A549 (cell line): ENCODE data around the gene RHEB. TPM values are rescaled to one million over a fixed set of nuclear protein-coding genes. Genes with fewer than 3 reads are reported as not detected.

Experiments
- ATAC-seq, 2 experiments: fragments of 200-7000 bp in 1 of 2; fragments of >200 bp in 1 of 2; cut with Nextera tagmentation in 1 of 2; cut with Tn5 transposase in 1 of 2; 3 replicates each; pipeline versions ENCODE4 v1.8.0 to v1.9.1; 2018 to 2020; ENCODE audit warnings: mild to moderate bottlenecking in 1 of 2, moderate library complexity in 1 of 2
- CTCF ChIA-PET: fragments of 300-600 bp; sonication (Branson Sonifier 250); formaldehyde crosslinking; extraction: SDS; loops from one replicate; lab custom pipeline; 2021; ENCODE audit warnings: antibody characterized with exemption, inconsistent platforms; lab: Yijun Ruan, JAX
- POLR2A ChIA-PET: fragments of 350-600 bp; formaldehyde crosslinking; extraction: SDS; loops from one replicate; lab custom pipeline; 2021; ENCODE audit warnings: antibody characterized with exemption, inconsistent platforms; lab: Yijun Ruan, JAX
- DNase-seq, 2 experiments: peaks; one replicate each; pipeline versions ENCODE4 v3.0.0 to v3.0.0-alpha.2; 2011 to 2016; ENCODE audit warnings: low read depth in 1 of 2, low spot score in 1 of 2
- FAIRE-seq: peaks from 2 replicates; lab custom pipeline; 2011; peaks lifted over from hg19 to GRCh38; lab: Jason Lieb, UNC
- H3K27ac ChIP-seq, 2 experiments: fragments of >200 bp; sonication (Bioruptor Twin); formaldehyde crosslinking; 3 replicates each; pipeline ENCODE4 v1.5.1; 2016 to 2017
- H3K4me1 ChIP-seq: fragments of >200 bp; sonication (Bioruptor Twin); formaldehyde crosslinking; 3 replicates; pipeline ENCODE4 v1.6.1; 2016
- H3K4me2 ChIP-seq: fragments of >200 bp; sonication (Bioruptor Twin); formaldehyde crosslinking; 3 replicates; pipeline ENCODE4 v1.6.1; 2016
- H3K4me3 ChIP-seq: fragments of >200 bp; sonication (Bioruptor Twin); formaldehyde crosslinking; 3 replicates; pipeline ENCODE4 v1.5.1; 2016
- H3K9me3 ChIP-seq: fragments of >200 bp; sonication (Bioruptor Twin); formaldehyde crosslinking; 3 replicates; pipeline ENCODE4 v1.6.1; 2016
- BHLHE40 ChIP-seq: IDR thresholded peaks from 2 replicates; pipeline ENCODE4 v1.6.1; 2012; ENCODE audit warnings: low read depth, low read length, inconsistent platforms
- CBX8 ChIP-seq: fragments of 200-600 bp; sonication (generic); IDR thresholded peaks from 2 replicates; pipeline ENCODE4 v1.6.1; 2016
- CEBPB ChIP-seq, 2 experiments: fragments of >200 bp in 1 of 2; sonication (Bioruptor Twin) in 1 of 2; formaldehyde crosslinking in 1 of 2; IDR thresholded peaks; 2 replicates each; pipeline ENCODE4 v1.6.1; 2012 to 2016
- CHD2 ChIP-seq: fragments of 150-350 bp; IDR thresholded peaks from 2 replicates; pipeline ENCODE4 v1.6.1; 2014; ENCODE audit warnings: low read length; ENCODE audit not compliant: partially characterized antibody
- EHF ChIP-seq: fragments of 250-450 bp; sonication (Bioruptor Pico); IDR thresholded peaks from 2 replicates; pipeline ENCODE4 v1.5.0; 2020; ENCODE audit warnings: mild to moderate bottlenecking
- EP300 ChIP-seq, 2 experiments: fragments of >200 bp; sonication (Bioruptor Twin); formaldehyde crosslinking; IDR thresholded peaks; 2 replicates in 1 of 2; 3 replicates in 1 of 2; pipeline ENCODE4 v1.6.1; 2016 to 2017
- FOSL2 ChIP-seq, 2 experiments: fragments of 450-650 bp in 1 of 2; fragments of >200 bp in 1 of 2; sonication (Bioruptor Twin) in 1 of 2; formaldehyde crosslinking; IDR thresholded peaks; 2 replicates each; pipeline versions ENCODE4 v1.5.0 to v1.6.1; 2016 to 2020; ENCODE audit warnings: mild to moderate bottlenecking in 1 of 2, moderate library complexity in 1 of 2
- HOXB13 ChIP-seq: fragments of 250-450 bp; sonication (Bioruptor Pico); IDR thresholded peaks from 2 replicates; pipeline ENCODE4 v1.5.0; 2020; ENCODE audit warnings: low read depth, mild to moderate bottlenecking, moderate library complexity
- HOXB5 ChIP-seq: fragments of 250-450 bp; sonication (Bioruptor Pico); IDR thresholded peaks from 2 replicates; pipeline ENCODE4 v1.5.0; 2020; ENCODE audit warnings: mild to moderate bottlenecking, moderate library complexity
- JUNB ChIP-seq: fragments of >200 bp; sonication (Bioruptor Twin); formaldehyde crosslinking; IDR thresholded peaks from 2 replicates; pipeline ENCODE4 v1.6.1; 2016
- KDM1A ChIP-seq: fragments of 200-600 bp; sonication (generic); IDR thresholded peaks from 2 replicates; pipeline ENCODE4 v1.6.1; 2016; ENCODE audit warnings: low read depth, mild to moderate bottlenecking
- MAFK ChIP-seq: fragments of 450-650 bp; IDR thresholded peaks from 2 replicates; pipeline ENCODE4 v1.6.1; 2014; ENCODE audit not compliant: partially characterized antibody
- MYC ChIP-seq: IDR thresholded peaks from 2 replicates; pipeline ENCODE4 v1.6.1; 2012; ENCODE audit warnings: mild to moderate bottlenecking, inconsistent platforms, low read length, improper control_type of control experiment, borderline replicate concordance
- NFE2L2 ChIP-seq: fragments of 150-350 bp; conservative IDR thresholded peaks from 2 replicates; pipeline ENCODE4 v1.6.1; 2014; ENCODE audit warnings: low read length
- NR3C1 ChIP-seq: fragments of >200 bp; sonication (Bioruptor Twin); formaldehyde crosslinking; IDR thresholded peaks from 3 replicates; pipeline ENCODE4 v1.6.1; 2017
- POLR2AphosphoS2 ChIP-seq: conservative IDR thresholded peaks from 2 replicates; pipeline ENCODE4 v1.6.1; 2012; ENCODE audit warnings: low read length, improper control_type of control experiment, inconsistent platforms
- RNF2 ChIP-seq: fragments of 200-600 bp; sonication (generic); IDR thresholded peaks from 2 replicates; pipeline ENCODE4 v1.6.1; 2016; ENCODE audit warnings: low read depth, mild to moderate bottlenecking, antibody characterized with exemption, moderate library complexity, borderline replicate concordance
- SREBF2 ChIP-seq: fragments of 450-650 bp; IDR thresholded peaks from 2 replicates; pipeline ENCODE4 v1.6.1; 2014; ENCODE audit warnings: mild to moderate bottlenecking, moderate library complexity
- ZNF302 ChIP-seq: fragments of 250-450 bp; sonication (Bioruptor Pico); IDR thresholded peaks from 2 replicates; pipeline ENCODE4 v1.9.0; 2021; ENCODE audit warnings: inconsistent platforms, mild to moderate bottlenecking, moderate library complexity
- ZSCAN20 ChIP-seq: fragments of 250-450 bp; sonication (Bioruptor Pico); IDR thresholded peaks from 2 replicates; pipeline ENCODE4 v1.8.0; 2022; ENCODE audit warnings: mild to moderate bottlenecking, moderate library complexity
- WGBS: methylation state at CpG from one replicate; pipeline ENCODE4 v1.1.6; 2017; ENCODE audit errors: missing lambda C conversion rate; 5-methylcytosine and 5-hydroxymethylcytosine counted together
- polyA plus RNA-seq, 4 experiments: library from polyadenylated mRNA; depleted of rRNA in 3 of 4; stranded (reverse); fragments of >200 nt; fragmentation: RNase III in 1 of 4; extraction: RNeasy Plus Mini Kit Qiagen cat#74134 plus additional on column Dnase treatment in 1 of 4; gene quantifications; 2 replicates in 3 of 4; 3 replicates in 1 of 4; pipeline ENCODE4 v1.2.3, GENCODE V29; 2011 to 2017
- TF ChIP-seq, protein P1 (sequence below): fragments of 450-650 bp; IDR thresholded peaks from 2 replicates; pipeline ENCODE4 v1.6.1; 2014; ENCODE audit warnings: antibody characterized with exemption
- TF ChIP-seq, protein P2 (sequence below): fragments of 250-450 bp; sonication (Bioruptor Pico); IDR thresholded peaks from 2 replicates; pipeline ENCODE4 v1.5.0; 2020; ENCODE audit warnings: low read depth, mild to moderate bottlenecking, moderate library complexity
- TF ChIP-seq, protein P3 (sequence below): IDR thresholded peaks from 2 replicates; pipeline ENCODE4 v1.6.1; 2012
- TF ChIP-seq, protein P4 (sequence below): IDR thresholded peaks from 2 replicates; pipeline ENCODE4 v1.6.1; 2012

Gene RHEB
- polyA plus RNA-seq, 2 of the 4 experiments (the other 2 are of a cell fraction) = 110 to 198 TPM

DNA sequence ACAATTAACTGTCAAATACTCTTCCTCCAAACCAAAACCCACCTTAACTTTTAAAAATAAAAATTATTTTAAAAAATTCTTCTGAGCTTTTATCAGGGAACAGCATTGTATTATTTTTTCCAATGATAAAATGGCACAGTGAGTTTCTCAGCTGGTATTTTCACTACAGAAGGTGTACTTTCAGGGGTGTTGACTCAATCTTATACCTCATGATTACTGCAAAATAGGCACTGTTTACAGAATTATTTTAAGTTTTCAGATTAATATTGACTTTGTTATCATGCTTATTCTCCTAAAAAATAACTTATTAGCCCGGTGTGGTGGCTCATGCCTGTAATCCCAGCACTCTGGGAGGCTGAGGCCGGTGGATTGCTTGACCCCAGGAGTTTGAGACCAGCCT, 24.3 kb downstream of the RHEB start:
- peak overlapping the region; percentile 65 for H3K4me2 ChIP-seq
- H3K9me3 ChIP-seq = no peaks in the 10 kb centered on the region
- ChIA-PET CTCF (interaction anchor here (0.9 to 1.4 kb wide), 2 partner anchors 14 to 263 kb away, joined by 3 read pairs; no protein-coding TSS in a partner anchor), POLR2A (no interaction called here)
- FAIRE-seq = no peak
- H3K4me1 ChIP-seq = peaks cover 83% of the 10 kb centered on the region
- no peak for ATAC-seq
- H3K4me3 ChIP-seq = no peak overlapping the region
- TF ChIP-seq SREBF2 (no peak), CHD2 (no peak), HOXB5 (no peak), MYC (no peak), NR3C1 (no peak), KDM1A (no peak)
- 55% methylated on average over 2 of the region's 2 CpGs for WGBS
- DNase-seq = no peak
- H3K27ac ChIP-seq = no peak overlapping the region; a peak in 1 of 6 replicates

DNA sequence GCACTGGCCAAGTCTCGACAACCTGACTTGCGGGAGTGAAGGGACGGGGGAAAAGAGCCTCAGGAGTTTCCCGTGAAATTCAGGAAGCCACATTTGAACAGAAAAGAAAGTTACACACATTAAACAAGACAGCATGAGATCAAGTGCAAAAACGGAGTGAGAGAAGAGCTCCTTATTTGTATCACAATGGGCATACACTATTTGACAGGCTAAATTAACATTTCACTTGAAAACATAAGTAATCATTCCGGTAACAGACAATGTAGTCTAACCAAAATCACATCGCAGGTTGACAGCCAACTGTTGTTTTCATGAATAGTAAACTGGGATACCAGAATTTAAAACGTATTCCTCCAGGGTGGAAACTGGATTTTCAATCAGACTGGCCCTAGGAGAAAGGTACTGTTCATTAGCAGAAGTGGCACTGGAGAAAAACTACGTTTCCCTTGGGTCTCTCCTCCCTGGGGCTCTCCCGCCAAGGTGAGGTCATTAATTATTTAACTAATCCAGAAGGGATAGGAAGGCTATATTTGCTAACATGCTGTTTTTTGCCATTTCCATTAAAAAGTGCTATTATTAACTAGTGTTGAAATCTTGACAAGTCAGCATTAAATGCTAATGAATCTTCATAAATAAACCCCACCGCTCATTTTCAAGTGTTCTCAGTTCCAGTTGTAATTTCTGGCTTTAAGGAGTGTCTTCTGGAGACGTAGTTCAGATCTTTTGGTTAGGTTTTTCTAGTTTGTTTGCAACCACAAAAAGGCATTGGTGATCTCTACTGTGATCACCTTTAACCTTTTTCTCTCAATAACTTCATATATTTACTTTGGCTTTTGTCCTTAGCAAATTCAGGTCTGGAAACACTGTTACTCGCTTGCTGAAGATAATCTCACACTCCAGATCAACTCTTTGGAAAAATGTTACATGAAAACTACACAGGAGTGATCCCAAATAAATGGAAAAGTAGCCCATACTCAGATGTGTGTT, 25.1 kb downstream of the RHEB start:
- ATAC-seq = no peak
- H3K27ac ChIP-seq = peak overlapping the region; percentile 9 to 27; a peak in 2 of 6 replicates
- TF ChIP-seq RNF2 (no peak), HOXB13 (no peak), MAFK (peak; percentile 95)
- TF ChIP-seq, protein P1, sequence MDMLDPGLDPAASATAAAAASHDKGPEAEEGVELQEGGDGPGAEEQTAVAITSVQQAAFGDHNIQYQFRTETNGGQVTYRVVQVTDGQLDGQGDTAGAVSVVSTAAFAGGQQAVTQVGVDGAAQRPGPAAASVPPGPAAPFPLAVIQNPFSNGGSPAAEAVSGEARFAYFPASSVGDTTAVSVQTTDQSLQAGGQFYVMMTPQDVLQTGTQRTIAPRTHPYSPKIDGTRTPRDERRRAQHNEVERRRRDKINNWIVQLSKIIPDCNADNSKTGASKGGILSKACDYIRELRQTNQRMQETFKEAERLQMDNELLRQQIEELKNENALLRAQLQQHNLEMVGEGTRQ = no peak
- TF ChIP-seq, all 56 proteins: peak for 1
- 67% methylated on average over 13 of the region's 13 CpGs for WGBS
- Histone ChIP-seq H3K4me3 (no peak overlapping the region), H3K4me1 (peaks cover 84% of the 10 kb centered on the region), H3K9me3 (no peaks in the 10 kb centered on the region), H3K4me2 (peak overlapping the region; percentile 65)
- DNase-seq = no peak
- ChIA-PET POLR2A (no interaction called here), CTCF (interaction anchor here (0.6 to 1.4 kb wide), 3 partner anchors 15 to 264 kb away, joined by 3 to 4 read pairs (median 3); no protein-coding TSS in a partner anchor)
- no peak for FAIRE-seq

DNA sequence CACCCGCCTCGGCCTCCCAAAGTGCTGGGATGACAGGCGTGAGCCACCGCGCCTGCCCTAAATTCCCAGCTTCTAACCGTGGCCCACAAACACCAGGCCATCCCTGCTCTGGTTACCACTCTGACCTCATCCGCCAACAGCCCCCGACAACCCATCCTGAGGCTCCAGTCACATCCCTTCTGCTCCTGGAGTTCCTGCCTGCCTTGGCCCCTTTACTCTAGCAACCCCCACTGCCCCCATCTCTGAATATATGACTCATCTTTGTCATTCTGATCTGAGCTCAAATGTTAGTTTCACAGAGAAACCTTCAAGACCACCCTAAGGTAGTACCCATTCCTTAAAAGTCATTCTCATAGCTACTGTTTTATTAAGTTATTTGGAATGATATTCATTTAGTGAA, 26.6 kb downstream of the RHEB start:
- H3K9me3 ChIP-seq = no peaks in the 10 kb centered on the region
- DNase-seq = no peak
- ATAC-seq = no peak
- FAIRE-seq = no peak
- POLR2A ChIA-PET = no interaction called here
- WGBS = 97% methylated on average over 8 of the region's 8 CpGs
- no peak for TF ChIP-seq EP300 (IDR thresholded peaks at IDR 0.05)
- TF ChIP-seq FOSL2 (IDR thresholded peaks at IDR 0.05) = no peak
- peak; percentile 54 for TF ChIP-seq FOSL2 (CRISPR knock-in tag; IDR thresholded peaks at IDR 0.05)
- peak overlapping the region in 1 of 2 experiments; percentile 66; a peak in 3 of 6 replicates for H3K27ac ChIP-seq
- CTCF ChIA-PET = no interaction called here
- H3K4me3 ChIP-seq = no peak overlapping the region
- H3K4me2 ChIP-seq = no peak overlapping the region
- peaks cover 69% of the 10 kb centered on the region for H3K4me1 ChIP-seq

DNA sequence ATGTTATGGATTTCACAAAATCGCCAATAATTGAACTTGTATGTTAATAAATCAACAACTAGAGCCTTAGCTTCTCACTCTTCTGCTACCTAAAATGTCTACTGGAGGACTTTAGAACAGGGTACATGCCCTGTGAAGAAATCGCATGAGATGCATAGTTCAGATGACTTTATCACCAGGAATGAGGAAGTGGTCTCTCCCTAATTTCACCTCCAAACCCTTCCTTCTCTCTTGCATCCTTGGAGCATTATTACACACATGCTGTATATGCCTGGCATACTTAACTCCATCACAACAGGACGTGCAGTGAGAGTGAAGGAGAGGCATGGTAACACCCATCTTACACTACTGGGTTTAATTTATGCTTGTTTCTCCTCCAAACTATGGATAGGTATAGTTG, 27.8 kb downstream of the RHEB start:
- peak overlapping the region; percentile 53 for H3K4me2 ChIP-seq
- H3K4me1 ChIP-seq = peaks cover 65% of the 10 kb centered on the region
- ChIA-PET POLR2A (interaction anchor here (0.7 to 0.9 kb wide), 2 partner anchors 13 to 28 kb away, joined by 3 to 4 read pairs; partner anchors contain the start of gene RHEB), CTCF (interaction anchor here (1.2 to 1.5 kb wide), 2 partner anchors 43 to 268 kb away, joined by 3 to 8 read pairs; no protein-coding TSS in a partner anchor)
- peak; percentile 96 for FAIRE-seq
- WGBS = 33% methylated on average over 3 of the region's 3 CpGs
- H3K27ac ChIP-seq = peak overlapping the region; percentile 65 to 66
- H3K4me3 ChIP-seq = no peak overlapping the region
- ATAC-seq = peak; percentile 89 to 95
- peak; percentile 81 to 88 for DNase-seq
- no peaks in the 10 kb centered on the region for H3K9me3 ChIP-seq
- TF ChIP-seq CBX8 = no peak
- 0 out of 2 replicates have a peak, but pooled peaks have one; percentile 38 for TF ChIP-seq EHF
- peak; percentile 31; the same call in 1 of the 2 replicates for TF ChIP-seq FOSL2 (IDR thresholded peaks at IDR 0.05)
- peak; percentile 85 for TF ChIP-seq FOSL2 (CRISPR knock-in tag; IDR thresholded peaks at IDR 0.05)
- TF ChIP-seq EP300 (IDR thresholded peaks at IDR 0.05) = peak in 1 of 2 experiments; percentile 28; a peak in 1 of 5 replicates
- TF ChIP-seq, protein P2, sequence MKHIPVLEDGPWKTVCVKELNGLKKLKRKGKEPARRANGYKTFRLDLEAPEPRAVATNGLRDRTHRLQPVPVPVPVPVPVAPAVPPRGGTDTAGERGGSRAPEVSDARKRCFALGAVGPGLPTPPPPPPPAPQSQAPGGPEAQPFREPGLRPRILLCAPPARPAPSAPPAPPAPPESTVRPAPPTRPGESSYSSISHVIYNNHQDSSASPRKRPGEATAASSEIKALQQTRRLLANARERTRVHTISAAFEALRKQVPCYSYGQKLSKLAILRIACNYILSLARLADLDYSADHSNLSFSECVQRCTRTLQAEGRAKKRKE (CRISPR knock-in tag) = no peak
- no peak for TF ChIP-seq NFE2L2
- TF ChIP-seq JUNB = peak; percentile 51
- peak; percentile 78 for TF ChIP-seq ZNF302 (CRISPR knock-in tag)
- TF ChIP-seq KDM1A = no peak
- no peak for TF ChIP-seq POLR2AphosphoS2
- TF ChIP-seq, protein P3, sequence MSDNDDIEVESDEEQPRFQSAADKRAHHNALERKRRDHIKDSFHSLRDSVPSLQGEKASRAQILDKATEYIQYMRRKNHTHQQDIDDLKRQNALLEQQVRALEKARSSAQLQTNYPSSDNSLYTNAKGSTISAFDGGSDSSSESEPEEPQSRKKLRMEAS = peak; percentile 62
- TF ChIP-seq MAFK = peak; percentile 9
- TF ChIP-seq ZSCAN20 (CRISPR knock-in tag) = 0 out of 2 replicates have a peak, but pooled peaks have one; percentile 26
- no peak for TF ChIP-seq BHLHE40
- TF ChIP-seq CEBPB (IDR thresholded peaks at IDR 0.05) = peak; percentile 48 to 64; a peak in 2 of 4 replicates
- TF ChIP-seq, protein P4, sequence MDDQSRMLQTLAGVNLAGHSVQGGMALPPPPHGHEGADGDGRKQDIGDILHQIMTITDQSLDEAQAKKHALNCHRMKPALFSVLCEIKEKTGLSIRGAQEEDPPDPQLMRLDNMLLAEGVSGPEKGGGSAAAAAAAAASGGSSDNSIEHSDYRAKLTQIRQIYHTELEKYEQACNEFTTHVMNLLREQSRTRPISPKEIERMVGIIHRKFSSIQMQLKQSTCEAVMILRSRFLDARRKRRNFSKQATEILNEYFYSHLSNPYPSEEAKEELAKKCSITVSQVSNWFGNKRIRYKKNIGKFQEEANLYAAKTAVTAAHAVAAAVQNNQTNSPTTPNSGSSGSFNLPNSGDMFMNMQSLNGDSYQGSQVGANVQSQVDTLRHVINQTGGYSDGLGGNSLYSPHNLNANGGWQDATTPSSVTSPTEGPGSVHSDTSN = no peak
